Testis (tissue), 2 donors: ENCODE results near the gene HMCN2.

Experiments
- POLR2A ChIP-seq: fragments of 450-650 bp; IDR thresholded peaks from one replicate; pipeline ENCODE4 v1.6.1; 2017; ENCODE audit warnings: antibody characterized with exemption, mild to moderate bottlenecking, moderate library complexity
- TF ChIP-seq, protein P1 (sequence below), 3 experiments: fragments of 450-650 bp in 2 of 3; fragments of 200-600 bp in 1 of 3; sonication (generic) in 1 of 3; IDR thresholded peaks; one replicate each; pipeline ENCODE4 v1.5.1; 2016 to 2019; ENCODE audit warnings: antibody characterized with exemption in 3 of 3, mild to moderate bottlenecking in 2 of 3, moderate library complexity in 1 of 3

DNA sequence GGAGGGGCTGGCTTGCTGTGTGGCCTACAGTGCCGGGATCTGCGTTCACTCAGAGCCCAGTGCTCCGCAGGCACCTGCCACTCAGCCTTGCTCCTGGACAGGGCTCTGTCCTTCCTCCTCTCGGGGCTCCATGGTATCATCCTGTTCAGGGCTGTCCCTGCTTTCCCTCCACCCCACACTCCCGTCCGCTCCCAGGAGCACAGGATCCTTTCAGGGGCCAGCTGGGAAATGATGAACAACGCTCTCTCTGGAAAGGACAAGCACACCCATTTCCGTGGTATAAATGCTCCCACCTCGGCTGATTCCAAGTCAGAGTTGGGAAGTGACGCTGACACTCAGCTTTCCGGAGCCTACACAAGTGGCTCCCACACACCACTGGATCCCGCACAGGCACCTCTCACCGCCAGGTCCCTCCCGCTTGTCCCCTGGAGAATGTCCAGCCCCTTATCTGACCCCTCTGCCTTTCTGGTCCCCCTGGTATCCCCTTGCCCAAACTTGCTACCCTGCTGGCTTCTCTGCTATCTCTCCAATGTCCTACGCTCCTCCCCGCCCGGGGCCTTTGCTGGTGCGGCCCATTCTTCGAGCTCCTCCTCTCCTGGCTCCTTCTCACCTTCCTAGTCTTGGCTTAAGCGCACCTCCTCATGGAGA is 21.3 kb downstream of the HMCN2 start:
- TF ChIP-seq, protein P1, sequence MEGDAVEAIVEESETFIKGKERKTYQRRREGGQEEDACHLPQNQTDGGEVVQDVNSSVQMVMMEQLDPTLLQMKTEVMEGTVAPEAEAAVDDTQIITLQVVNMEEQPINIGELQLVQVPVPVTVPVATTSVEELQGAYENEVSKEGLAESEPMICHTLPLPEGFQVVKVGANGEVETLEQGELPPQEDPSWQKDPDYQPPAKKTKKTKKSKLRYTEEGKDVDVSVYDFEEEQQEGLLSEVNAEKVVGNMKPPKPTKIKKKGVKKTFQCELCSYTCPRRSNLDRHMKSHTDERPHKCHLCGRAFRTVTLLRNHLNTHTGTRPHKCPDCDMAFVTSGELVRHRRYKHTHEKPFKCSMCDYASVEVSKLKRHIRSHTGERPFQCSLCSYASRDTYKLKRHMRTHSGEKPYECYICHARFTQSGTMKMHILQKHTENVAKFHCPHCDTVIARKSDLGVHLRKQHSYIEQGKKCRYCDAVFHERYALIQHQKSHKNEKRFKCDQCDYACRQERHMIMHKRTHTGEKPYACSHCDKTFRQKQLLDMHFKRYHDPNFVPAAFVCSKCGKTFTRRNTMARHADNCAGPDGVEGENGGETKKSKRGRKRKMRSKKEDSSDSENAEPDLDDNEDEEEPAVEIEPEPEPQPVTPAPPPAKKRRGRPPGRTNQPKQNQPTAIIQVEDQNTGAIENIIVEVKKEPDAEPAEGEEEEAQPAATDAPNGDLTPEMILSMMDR (IDR thresholded peaks at IDR 0.05) = no peak
- no peak for TF ChIP-seq POLR2A
